GM06990 (cell line): ENCODE results near the gene PRKCE.
"Not testable (repeated sequence)": the region's sequence is repeated elsewhere in the genome, so short reads cannot be mapped to it uniquely, and the experiment has no call there.

ENCODE experiments used
- DNase-seq: peaks from one replicate; pipeline ENCODE4 v3.0.0-alpha.2; 2011; ENCODE audit not compliant: insufficient read length; ENCODE audit errors: extremely low read depth
- H3K27me3 ChIP-seq: replicated peaks from 2 replicates; pipeline ENCODE4 v1.6.0; 2011; ENCODE audit warnings: low read length; ENCODE audit not compliant: control insufficient read depth, insufficient read depth
- H3K36me3 ChIP-seq: 2 replicates; pipeline ENCODE4 v1.5.1; 2011; ENCODE audit warnings: low read length; ENCODE audit not compliant: control insufficient read depth, insufficient read depth
- H3K4me3 ChIP-seq: replicated peaks from 2 replicates; pipeline ENCODE4 v1.5.1; 2011; ENCODE audit warnings: low read depth, mild to moderate bottlenecking, control low read depth, low read length
- TF ChIP-seq, protein P1 (sequence below): IDR thresholded peaks from 2 replicates; pipeline ENCODE4 v1.5.1; 2011; ENCODE audit warnings: low read length, control low read depth, mild to moderate bottlenecking, inconsistent platforms; ENCODE audit not compliant: insufficient read depth, poor library complexity, severe bottlenecking

The PRKCE gene

DNA sequence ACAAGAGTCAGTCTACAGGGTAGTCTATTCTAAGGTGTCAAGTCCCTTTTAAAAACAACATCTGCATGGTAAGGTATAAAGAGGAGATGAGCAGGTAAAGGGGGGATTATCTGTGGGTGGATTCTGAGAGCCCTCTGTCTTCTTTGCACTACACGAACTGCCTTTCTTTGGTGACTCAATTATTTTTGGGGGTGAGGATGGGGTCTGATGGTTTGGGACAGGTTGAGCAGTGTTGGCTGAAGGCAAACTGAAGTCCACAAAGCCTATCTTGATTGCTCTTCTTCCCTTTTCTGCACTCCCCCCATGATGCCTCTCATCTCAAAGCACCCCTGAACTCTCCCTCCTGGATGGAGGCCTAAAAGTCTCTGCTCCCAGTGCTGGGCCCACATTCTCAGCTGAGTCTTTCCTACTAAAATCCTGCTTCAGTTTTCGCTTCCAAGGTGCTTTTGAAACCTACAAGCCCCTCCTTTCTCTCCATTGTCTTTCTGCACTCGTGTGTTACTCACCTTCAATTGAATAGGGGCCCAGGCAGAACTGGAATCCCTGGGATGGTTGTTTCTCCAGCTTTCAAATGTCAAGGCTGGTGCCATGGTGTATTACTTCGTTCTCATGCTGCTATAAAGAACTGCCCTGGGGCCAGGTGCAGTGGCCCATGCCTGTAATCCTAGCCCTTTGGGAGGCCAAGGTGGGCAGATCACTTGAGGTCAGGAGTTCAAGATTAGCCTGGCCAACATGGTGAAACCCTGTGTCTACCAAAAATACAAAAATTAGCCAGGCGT lies 64.3 kb downstream of the PRKCE start:
- Histone ChIP-seq H3K4me3 (no peak overlapping the region), H3K36me3 (no peaks in the 10 kb centered on the region), H3K27me3 (no peaks in the 10 kb centered on the region; the same call in 1 of the 2 replicates)
- TF ChIP-seq, protein P1, sequence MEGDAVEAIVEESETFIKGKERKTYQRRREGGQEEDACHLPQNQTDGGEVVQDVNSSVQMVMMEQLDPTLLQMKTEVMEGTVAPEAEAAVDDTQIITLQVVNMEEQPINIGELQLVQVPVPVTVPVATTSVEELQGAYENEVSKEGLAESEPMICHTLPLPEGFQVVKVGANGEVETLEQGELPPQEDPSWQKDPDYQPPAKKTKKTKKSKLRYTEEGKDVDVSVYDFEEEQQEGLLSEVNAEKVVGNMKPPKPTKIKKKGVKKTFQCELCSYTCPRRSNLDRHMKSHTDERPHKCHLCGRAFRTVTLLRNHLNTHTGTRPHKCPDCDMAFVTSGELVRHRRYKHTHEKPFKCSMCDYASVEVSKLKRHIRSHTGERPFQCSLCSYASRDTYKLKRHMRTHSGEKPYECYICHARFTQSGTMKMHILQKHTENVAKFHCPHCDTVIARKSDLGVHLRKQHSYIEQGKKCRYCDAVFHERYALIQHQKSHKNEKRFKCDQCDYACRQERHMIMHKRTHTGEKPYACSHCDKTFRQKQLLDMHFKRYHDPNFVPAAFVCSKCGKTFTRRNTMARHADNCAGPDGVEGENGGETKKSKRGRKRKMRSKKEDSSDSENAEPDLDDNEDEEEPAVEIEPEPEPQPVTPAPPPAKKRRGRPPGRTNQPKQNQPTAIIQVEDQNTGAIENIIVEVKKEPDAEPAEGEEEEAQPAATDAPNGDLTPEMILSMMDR, result no peak
- no peak for DNase-seq

DNA sequence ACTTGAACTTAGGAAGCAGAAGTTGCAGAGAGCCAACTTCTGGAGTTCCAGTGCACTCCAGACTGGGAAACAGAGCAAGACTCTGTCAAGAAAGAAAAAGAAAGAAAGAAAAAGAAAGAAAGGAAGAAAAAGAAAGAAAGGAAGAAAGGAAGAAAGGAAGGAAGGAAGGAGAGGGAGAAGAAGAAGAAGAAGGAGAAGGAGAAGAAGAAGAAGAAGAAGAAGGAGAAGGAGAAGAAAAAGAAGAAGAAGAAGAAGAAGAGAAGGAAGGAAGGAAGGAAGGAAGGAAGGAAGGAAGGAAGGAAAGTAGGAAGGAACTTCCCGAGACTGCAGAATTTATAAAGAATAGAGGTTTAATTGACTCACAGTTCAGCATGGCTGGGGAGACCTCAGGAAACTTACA lies 65.0 kb downstream of the PRKCE start:
- H3K27me3 ChIP-seq, DNase-seq, H3K36me3 ChIP-seq, H3K4me3 ChIP-seq: not testable (repeated sequence)

GRCh38 chr2:45716915-45717314 lies 65.4 kb downstream of the PRKCE start:
- Histone ChIP-seq H3K4me3 (no peak overlapping the region), H3K27me3 (no peaks in the 10 kb centered on the region; the same call in 1 of the 2 replicates), H3K36me3 (no peaks in the 10 kb centered on the region)
- TF ChIP-seq, protein P1, result no peak
- no peak for DNase-seq

DNA sequence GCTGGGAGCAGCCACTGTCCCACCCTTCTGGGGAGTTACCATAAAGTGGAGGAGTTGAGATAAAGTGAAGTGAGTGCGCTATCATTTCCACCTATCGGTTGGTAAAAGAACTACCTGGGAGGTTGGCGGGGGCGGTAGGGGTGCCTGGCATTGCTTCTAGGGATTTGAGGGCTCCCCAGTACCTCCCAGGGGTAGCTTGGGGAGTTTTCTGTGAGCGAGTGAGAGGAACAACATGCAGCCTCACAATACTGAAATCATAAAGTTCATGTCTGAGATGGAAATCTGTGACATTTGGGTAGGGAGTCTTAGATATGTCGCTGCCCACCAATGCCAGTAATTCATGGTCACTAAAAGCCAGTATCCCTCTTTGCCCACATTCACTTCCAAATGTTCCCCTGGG lies 68.7 kb downstream of the PRKCE start:
- no peak for DNase-seq
- TF ChIP-seq, protein P1, result no peak
- Histone ChIP-seq H3K36me3 (no peaks in the 10 kb centered on the region), H3K4me3 (no peak overlapping the region), H3K27me3 (no peaks in the 10 kb centered on the region)

DNA sequence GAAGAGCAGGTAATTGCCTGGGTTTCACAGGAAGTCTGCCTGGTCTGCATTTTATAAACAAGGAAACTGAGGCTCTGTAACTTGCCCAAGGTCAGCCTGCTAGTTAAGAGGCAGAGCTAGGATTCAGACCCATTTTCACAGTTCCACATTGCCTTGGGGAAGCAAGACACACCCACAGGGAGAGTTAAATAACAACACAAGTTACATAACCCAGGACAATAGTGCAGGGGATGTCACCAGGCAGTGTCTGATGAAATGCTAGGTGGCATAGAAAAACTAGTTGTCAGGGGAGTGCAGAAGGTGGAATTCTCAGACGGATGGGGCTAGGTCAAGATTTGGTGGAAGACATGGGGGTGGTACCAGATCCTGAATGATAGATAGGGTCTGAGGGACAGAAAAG lies 69.7 kb downstream of the PRKCE start:
- H3K4me3 ChIP-seq, result no peak overlapping the region
- TF ChIP-seq, protein P1, result no peak
- no peaks in the 10 kb centered on the region for H3K36me3 ChIP-seq
- DNase-seq, result no peak
- no peaks in the 10 kb centered on the region for H3K27me3 ChIP-seq

- DNase-seq, result no peak
- TF ChIP-seq, protein P1, result no peak
- Histone ChIP-seq H3K4me3 (no peak overlapping the region), H3K27me3 (no peaks in the 10 kb centered on the region), H3K36me3 (no peaks in the 10 kb centered on the region)
Observed at GRCh38 chr2:45722477-45722876, 71.0 kb downstream of the PRKCE start.
